Measurements from ENCODE around the gene PTPN3.

GRCh38 chr9:109449036-109449798 lies 48.9 kb downstream of the PTPN3 start:
- TF ChIP-seq EP300 (IDR thresholded peaks at IDR 0.05), result no peak
- TF ChIP-seq CTCF (IDR thresholded peaks at IDR 0.05), result no peak
- TF ChIP-seq BCL3 (IDR thresholded peaks at IDR 0.05), result no peak
- TF ChIP-seq MAFK (IDR thresholded peaks at IDR 0.05; ENCODE audit: partially characterized antibody), result no peak
